Measurements from ENCODE around the gene IZUMO1. TPM values are rescaled to one million over a fixed set of nuclear protein-coding genes. Genes with fewer than 3 reads are reported as not detected.
"Not testable (repeated sequence)": the region's sequence is repeated elsewhere in the genome, so short reads cannot be mapped to it uniquely, and the experiment has no call there.

Gene IZUMO1
- 3.8 TPM for total RNA-seq
- long read RNA-seq, partial matches to known transcripts: 1 of 1 reads
- long read RNA-seq, other reads (novel, unspliced or antisense): 0 of 1 reads

- DNase-seq (peak; percentile 88), ATAC-seq (peak; percentile 84)
- intact Hi-C loops (cut with DNase I): no loop called here
- H3K9me3 ChIP-seq: no peaks in the 10 kb centered on the region
- no peak for TF ChIP-seq CTCF (IDR thresholded peaks at IDR 0.05)
- H3K4me3 ChIP-seq: peak within 1 kb of the TSS; percentile 45
- peaks cover 14% of the 10 kb centered on the region for H3K27me3 ChIP-seq
- no peaks in the 10 kb centered on the region for H3K36me3 ChIP-seq
- H3K27ac ChIP-seq: peak within 1 kb of the TSS; percentile 70
- peaks cover 5% of the 10 kb centered on the region for H3K4me1 ChIP-seq
Measured at GRCh38 chr19:48746738-48747575, at the start of gene IZUMO1. TSS of gene IZUMO1 (minus strand) at chr19:48746909. CDS start at chr19:48745859, 1,050 bp downstream.

GRCh38 chr19:48795685-48796070 lies 49.0 kb upstream of the IZUMO1 start:
- intact Hi-C loops (cut with DNase I): loop anchor here (5.0 kb wide), 1 partner anchor 37 kb away; no protein-coding TSS in a partner anchor
- H3K4me3 ChIP-seq: peak overlapping the region; percentile 62
- peak overlapping the region; percentile 61 for H3K27ac ChIP-seq
- no peak for TF ChIP-seq CTCF (IDR thresholded peaks at IDR 0.05)
- no peaks in the 10 kb centered on the region for H3K9me3 ChIP-seq
- no peaks in the 10 kb centered on the region for H3K27me3 ChIP-seq
- peaks cover 9% of the 10 kb centered on the region for H3K4me1 ChIP-seq
- ATAC-seq (no peak), DNase-seq (no peak)
- peaks cover 11% of the 10 kb centered on the region for H3K36me3 ChIP-seq

- Histone ChIP-seq H3K4me1 (peaks cover 9% of the 10 kb centered on the region), H3K36me3 (peaks cover 11% of the 10 kb centered on the region), H3K27me3 (no peaks in the 10 kb centered on the region), H3K27ac (peak overlapping the region; percentile 61), H3K4me3 (peak overlapping the region; percentile 62), H3K9me3 (no peaks in the 10 kb centered on the region)
- intact Hi-C loops (cut with DNase I): loop anchor here (5.0 kb wide), 1 partner anchor 37 kb away; no protein-coding TSS in a partner anchor
- peak; percentile 93 for TF ChIP-seq CTCF (IDR thresholded peaks at IDR 0.05)
- ATAC-seq: peak; percentile 99
- peak; percentile 94 for DNase-seq
Measured at GRCh38 chr19:48795055-48795684, 48.5 kb upstream of the IZUMO1 start.

- Histone ChIP-seq H3K27ac (no peak overlapping the region), H3K36me3 (peaks cover 3% of the 10 kb centered on the region), H3K27me3 (no peaks in the 10 kb centered on the region), H3K4me1 (peaks cover 9% of the 10 kb centered on the region), H3K4me3 (no peak overlapping the region), H3K9me3 (no peaks in the 10 kb centered on the region)
- no peak for TF ChIP-seq CTCF (IDR thresholded peaks at IDR 0.05)
- DNase-seq (no peak), ATAC-seq (no peak)
- intact Hi-C loops (cut with DNase I): no loop called here
Measured at GRCh38 chr19:48794291-48794690, 47.6 kb upstream of the IZUMO1 start.

- intact Hi-C loops (cut with DNase I): no loop called here
- Histone ChIP-seq H3K27me3 (no peaks in the 10 kb centered on the region), H3K4me3 (no peak overlapping the region), H3K36me3 (no peaks in the 10 kb centered on the region), H3K27ac (no peak overlapping the region), H3K9me3 (no peaks in the 10 kb centered on the region), H3K4me1 (peaks cover 9% of the 10 kb centered on the region)
- DNase-seq (no peak), ATAC-seq (no peak)
- no peak for TF ChIP-seq CTCF (IDR thresholded peaks at IDR 0.05)
Measured at GRCh38 chr19:48793271-48793670, 46.6 kb upstream of the IZUMO1 start.

GRCh38 chr19:48787331-48787730 lies 40.6 kb upstream of the IZUMO1 start:
- H3K9me3 ChIP-seq; H3K27ac ChIP-seq; H3K27me3 ChIP-seq; H3K4me1 ChIP-seq; H3K36me3 ChIP-seq; DNase-seq; ATAC-seq; H3K4me3 ChIP-seq; intact Hi-C loops (cut with DNase I): not testable (repeated sequence)

GRCh38 chr19:48786422-48786821 lies 39.7 kb upstream of the IZUMO1 start:
- H3K27ac ChIP-seq; DNase-seq; intact Hi-C loops (cut with DNase I); H3K4me3 ChIP-seq; H3K9me3 ChIP-seq; ATAC-seq; H3K27me3 ChIP-seq; H3K4me1 ChIP-seq; H3K36me3 ChIP-seq: not testable (repeated sequence)
